ENCODE data around the gene AP5Z1.

DNA sequence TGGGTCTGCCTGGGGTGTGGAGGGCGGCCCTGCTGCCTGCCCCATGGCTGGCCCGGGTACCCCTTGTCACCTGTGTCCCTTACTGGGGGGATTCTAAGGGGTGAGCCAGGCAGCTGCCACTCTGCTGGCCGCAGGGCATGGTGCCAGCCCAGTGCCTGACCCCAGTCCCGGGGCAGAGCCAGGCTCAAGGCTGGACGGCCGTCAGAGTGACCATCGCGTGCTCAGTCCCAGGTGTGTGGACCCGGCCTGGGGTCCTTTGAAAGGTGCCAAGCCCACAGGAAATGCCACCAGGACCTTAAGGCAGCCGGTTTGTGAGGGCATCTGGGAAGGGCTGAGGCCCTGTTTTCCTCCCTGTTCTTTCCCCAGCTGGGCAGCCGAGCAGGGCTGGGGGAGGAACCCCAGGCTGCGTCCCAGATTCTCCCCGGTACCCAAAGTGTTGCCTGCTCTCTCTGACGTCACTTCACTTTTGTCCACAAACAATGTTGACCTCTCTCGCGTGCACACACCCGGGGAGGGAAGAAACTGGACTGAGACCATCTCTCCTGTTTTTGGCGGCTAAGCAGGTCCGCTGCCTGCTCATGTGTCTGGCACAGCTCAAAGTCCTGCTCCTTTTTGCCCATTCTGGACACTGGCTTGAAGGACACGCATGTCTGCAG, 48.8 kb downstream of the AP5Z1 start:
- TF ChIP-seq POLR2A (IDR thresholded peaks at IDR 0.05), result no peak
- TF ChIP-seq, protein P1, sequence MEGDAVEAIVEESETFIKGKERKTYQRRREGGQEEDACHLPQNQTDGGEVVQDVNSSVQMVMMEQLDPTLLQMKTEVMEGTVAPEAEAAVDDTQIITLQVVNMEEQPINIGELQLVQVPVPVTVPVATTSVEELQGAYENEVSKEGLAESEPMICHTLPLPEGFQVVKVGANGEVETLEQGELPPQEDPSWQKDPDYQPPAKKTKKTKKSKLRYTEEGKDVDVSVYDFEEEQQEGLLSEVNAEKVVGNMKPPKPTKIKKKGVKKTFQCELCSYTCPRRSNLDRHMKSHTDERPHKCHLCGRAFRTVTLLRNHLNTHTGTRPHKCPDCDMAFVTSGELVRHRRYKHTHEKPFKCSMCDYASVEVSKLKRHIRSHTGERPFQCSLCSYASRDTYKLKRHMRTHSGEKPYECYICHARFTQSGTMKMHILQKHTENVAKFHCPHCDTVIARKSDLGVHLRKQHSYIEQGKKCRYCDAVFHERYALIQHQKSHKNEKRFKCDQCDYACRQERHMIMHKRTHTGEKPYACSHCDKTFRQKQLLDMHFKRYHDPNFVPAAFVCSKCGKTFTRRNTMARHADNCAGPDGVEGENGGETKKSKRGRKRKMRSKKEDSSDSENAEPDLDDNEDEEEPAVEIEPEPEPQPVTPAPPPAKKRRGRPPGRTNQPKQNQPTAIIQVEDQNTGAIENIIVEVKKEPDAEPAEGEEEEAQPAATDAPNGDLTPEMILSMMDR (IDR thresholded peaks at IDR 0.05), result no peak

All from uterus (tissue), 2 donors.